KOPT-K1 (cell line): Measurements from ENCODE around the gene SEMA3B.

ENCODE experiments used
- H3K27ac ChIP-seq: fragments of 200-600 bp; sonication (generic); 2 replicates; pipeline ENCODE4 v1.5.1; 2016; ENCODE audit warnings: antibody characterized with exemption, mild to moderate bottlenecking, low read depth, low read length; ENCODE audit not compliant: poor library complexity, severe bottlenecking
- H3K36me3 ChIP-seq: fragments of 200-600 bp; sonication (generic); 2 replicates; pipeline ENCODE4 v1.5.1; 2017; ENCODE audit warnings: antibody characterized with exemption, mild to moderate bottlenecking, low read length, moderate library complexity; ENCODE audit not compliant: insufficient read depth
- H3K9me3 ChIP-seq: fragments of 200-600 bp; sonication (generic); 2 replicates; pipeline ENCODE4 v1.5.1; 2017; ENCODE audit warnings: antibody characterized with exemption, low read length, mild to moderate bottlenecking; ENCODE audit not compliant: insufficient read depth, poor library complexity, severe bottlenecking

The SEMA3B gene

DNA sequence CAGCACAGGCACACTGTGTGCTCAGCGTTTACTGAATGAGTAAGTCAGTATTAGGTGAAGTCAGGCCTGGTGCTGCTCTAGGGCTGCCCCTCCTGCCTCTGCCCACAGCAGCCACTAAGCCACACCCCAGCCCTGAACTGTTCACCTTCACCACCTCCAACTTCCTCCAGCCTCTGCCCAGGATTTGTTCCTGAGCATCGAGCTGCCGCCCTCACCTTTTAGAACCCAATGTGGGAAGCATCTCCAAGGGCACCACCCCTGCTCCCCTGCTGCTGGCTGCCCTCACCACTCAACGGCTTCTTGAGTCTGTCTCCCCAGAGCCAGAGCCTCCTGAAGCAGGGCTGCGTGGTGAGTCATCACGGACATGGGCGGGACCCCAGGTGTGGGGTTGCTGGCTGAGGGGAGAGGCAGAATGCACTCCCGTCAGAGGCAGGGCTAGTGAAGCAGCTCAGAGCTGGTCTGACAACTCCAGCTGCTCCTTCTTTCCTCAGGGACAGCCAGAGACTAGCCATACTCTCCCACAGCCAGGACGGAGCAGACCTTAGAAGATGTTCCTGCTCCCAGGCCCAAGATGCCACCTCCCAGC, 47.8 kb downstream of the SEMA3B start:
- Histone ChIP-seq H3K9me3 (no peaks in the 10 kb centered on the region), H3K27ac (no peak overlapping the region), H3K36me3 (peaks cover 35% of the 10 kb centered on the region; the same call in 1 of the 2 replicates)

DNA sequence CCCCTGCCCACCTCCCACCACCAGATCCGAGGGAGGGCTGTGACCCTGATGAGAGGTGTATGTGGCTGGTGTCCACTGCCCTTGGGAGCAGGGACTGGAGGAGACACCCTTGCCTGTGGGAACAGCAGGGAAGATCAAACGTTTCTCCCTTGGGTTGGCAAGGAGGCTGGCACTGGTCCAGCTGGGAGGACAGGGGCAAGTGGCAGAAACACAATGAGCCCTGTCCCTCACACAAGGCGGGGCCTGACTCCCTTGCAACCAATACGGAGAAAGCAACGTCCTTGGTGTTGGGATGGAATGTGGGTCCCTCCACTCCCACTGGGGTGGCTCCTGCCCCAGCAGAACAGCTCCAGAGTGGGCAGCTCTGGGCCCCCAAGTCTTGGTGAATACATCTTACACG, 48.4 kb downstream of the SEMA3B start:
- Histone ChIP-seq H3K27ac (no peak overlapping the region), H3K9me3 (no peaks in the 10 kb centered on the region), H3K36me3 (peaks cover 35% of the 10 kb centered on the region; the same call in 1 of the 2 replicates)

DNA sequence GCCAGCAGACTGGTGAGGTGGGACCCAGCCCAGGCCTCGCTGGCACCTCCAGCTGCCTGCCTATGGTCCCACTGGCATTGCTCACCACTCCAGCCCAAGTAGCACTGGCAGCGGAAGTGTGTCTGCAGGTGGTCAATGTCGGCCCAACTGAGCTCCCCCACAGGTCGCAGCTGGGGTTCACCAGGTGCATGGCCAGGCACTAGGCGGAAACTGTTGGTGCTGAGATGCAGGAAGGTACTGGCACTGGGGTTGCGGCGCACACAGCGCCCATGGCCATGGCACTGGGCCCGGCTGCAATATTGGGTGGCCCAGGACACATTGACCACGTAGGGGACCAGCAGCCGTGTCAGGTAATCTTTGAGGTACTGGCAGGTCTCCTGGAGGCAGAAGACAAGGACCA, 49.2 kb downstream of the SEMA3B start:
- no peaks in the 10 kb centered on the region for H3K9me3 ChIP-seq
- peaks cover 35% of the 10 kb centered on the region; the same call in 1 of the 2 replicates for H3K36me3 ChIP-seq
- H3K27ac ChIP-seq, result no peak overlapping the region

DNA sequence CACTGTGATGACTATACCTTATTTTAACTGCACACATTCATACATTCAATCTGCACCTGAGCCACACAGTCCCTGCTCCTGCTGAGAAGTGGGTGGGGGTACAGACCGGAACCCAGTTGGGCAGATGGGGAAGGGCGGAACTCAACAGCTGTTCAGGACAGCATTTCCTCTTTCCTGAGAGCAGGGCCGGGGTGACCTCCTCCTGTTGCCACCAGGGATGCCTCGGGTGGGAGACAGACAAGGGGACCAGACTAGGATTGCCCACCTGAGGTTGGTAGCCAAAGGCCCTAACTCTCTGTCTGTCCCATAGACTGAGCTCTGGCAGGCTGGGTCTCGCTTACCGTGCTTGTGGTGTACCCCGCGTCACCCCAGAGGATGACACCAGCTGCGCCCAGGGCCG, 49.7 kb downstream of the SEMA3B start:
- Histone ChIP-seq H3K36me3 (peaks cover 39% of the 10 kb centered on the region; the same call in 1 of the 2 replicates), H3K9me3 (no peaks in the 10 kb centered on the region), H3K27ac (no peak overlapping the region)

DNA sequence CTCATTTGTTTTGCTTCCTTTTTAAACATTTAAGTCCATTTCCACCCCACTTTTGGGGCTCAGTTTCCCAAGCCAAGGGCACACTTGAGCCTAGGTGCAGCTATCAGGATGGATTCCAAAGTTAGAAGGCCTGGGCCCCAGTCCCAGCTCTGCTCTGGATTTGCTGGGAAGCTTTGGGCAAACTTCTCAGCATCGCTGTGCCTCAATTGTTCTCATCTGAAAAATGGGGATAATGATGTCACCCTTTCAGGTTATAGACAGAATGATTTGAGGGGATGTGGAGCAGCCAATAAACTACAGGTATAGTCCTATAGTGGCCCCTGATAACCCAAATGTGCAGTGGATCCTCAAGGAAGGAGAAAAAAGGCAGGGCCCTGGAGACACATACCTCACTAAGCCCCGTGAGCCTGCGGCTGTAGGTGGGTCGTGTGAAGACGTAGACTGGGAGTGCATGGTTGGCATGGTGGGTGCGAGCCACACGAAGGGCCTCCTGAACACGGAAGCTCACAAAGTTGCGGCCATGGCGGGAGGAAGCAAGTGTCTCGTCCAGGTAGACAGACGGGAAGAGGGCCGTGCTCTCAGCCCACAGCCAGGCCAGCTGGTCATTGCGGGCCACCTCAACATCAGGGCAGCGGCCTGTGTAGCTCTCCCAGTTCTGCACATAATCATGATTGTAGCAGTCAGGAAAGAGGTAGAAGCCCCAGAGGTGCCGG, 50.4 kb downstream of the SEMA3B start:
- H3K36me3 ChIP-seq, result peaks cover 46% of the 10 kb centered on the region
- H3K27ac ChIP-seq, result no peak overlapping the region
- no peaks in the 10 kb centered on the region for H3K9me3 ChIP-seq

DNA sequence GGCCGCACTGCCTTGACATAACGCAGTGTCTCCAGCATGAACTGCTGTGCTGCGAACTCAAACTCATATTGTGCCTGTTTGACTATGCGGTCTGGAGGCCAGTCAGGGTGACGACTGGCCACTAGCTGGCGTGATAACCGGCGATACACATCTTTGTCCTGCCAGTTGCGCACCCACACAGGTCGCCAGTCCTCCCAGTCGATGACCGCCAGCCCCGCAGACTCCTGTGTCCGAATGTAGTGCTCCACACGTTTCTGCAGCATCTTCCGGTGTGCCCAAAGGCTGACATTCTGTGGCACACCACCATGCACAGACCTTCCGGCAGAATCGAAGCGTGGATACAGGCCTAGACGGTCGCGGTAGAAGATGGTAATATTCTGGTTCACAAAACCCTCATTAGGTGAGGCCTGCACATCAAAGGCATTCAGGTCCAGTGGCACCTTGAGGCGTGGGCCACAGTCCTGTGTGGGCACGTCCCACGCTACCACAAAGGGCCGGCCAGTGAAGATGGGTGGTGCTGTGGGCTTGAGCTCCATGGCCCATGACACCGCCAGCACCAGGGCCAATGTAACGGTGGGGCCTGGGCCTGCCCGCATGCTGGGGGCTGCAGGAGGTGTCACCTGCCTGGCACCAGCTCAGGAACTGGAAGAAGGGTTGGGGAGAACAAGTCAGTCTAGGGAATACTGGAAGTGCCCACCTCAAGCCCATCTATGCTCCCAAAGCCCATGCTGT, 51.1 kb downstream of the SEMA3B start:
- H3K9me3 ChIP-seq, result no peaks in the 10 kb centered on the region
- peak overlapping the region; percentile 96 for H3K27ac ChIP-seq
- peaks cover 54% of the 10 kb centered on the region for H3K36me3 ChIP-seq

DNA sequence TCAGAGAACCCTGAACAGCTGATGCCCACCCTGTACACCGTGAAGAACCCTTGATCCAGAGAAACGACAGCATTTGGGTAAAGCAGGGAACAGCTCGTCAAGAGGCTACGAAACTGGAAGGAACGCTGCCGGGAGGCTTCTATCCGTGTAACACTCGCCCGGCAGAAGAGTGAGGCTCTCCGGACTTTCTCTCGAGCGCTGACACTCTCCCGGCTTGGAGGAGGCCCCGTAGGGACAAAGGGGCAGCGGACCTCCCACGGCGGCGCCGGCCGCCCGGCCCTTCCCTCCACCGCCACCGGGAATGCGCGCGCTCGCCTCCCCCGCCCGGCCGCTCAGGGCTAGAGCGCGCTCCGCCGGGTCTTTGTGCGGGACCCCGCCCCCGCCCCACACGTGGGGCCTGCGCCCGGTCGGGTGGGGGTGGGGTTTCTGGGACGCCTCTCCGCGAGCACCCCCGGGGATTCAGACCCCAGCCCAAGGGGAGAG, 51.9 kb downstream of the SEMA3B start:
- Histone ChIP-seq H3K36me3 (peaks cover 62% of the 10 kb centered on the region), H3K9me3 (no peaks in the 10 kb centered on the region), H3K27ac (peak overlapping the region; percentile 96)

DNA sequence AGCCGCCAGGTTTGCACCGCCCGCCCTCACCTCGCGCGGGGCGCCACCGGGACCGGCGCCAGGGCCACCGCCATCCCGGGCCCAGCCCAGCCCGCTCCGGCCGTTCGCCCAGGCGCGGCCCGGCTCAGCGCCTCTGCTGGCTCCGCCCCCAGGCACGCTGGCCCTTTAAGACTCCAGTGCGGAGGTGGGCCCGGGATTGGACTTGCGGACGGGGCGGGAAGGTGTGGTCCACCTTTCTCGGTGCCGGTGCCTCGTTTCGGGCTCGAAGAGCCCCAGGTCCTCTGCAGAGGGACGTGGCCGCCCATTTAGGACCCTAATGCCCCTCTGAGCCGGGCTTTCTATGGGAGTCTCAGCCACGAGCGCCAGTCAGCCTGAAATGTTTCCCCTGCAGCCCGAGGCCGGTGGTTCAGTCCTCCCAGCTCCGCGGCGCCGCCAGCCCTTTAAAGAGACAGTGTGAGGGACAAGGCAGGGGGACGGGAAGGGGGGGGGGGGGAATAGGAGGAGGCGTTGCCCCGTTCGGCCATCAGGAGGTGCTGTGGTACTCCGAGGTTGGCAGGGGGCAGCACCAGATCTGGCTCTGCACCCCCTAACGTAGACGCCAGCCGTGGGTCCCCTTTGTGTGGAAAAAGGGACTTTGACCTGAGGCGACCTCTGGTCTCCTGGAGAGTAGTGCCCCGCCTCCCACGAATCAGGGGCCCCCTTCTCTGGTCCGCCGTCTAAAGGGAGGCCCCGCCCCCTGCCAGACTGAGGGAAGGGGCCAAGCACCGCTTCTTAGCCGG, 52.6 kb downstream of the SEMA3B start:
- Histone ChIP-seq H3K36me3 (peaks cover 61% of the 10 kb centered on the region), H3K27ac (peak overlapping the region; percentile 96), H3K9me3 (no peaks in the 10 kb centered on the region)

DNA sequence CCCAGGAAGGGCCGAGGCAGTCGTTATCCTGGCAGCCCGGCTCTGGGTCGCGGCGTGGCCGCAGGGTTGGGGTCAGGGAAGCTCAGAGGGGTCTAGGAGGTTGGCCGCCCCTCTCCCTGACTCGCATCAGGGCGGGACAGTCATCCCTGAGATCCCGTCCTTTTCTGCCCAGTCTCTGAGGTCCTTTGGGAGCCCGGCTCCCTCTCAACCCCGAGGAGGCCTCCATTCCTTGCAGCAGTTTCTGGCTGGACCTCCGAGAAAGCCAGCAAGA, 53.1 kb downstream of the SEMA3B start:
- H3K36me3 ChIP-seq, result peaks cover 57% of the 10 kb centered on the region
- no peaks in the 10 kb centered on the region for H3K9me3 ChIP-seq
- H3K27ac ChIP-seq, result peak overlapping the region; percentile 96

DNA sequence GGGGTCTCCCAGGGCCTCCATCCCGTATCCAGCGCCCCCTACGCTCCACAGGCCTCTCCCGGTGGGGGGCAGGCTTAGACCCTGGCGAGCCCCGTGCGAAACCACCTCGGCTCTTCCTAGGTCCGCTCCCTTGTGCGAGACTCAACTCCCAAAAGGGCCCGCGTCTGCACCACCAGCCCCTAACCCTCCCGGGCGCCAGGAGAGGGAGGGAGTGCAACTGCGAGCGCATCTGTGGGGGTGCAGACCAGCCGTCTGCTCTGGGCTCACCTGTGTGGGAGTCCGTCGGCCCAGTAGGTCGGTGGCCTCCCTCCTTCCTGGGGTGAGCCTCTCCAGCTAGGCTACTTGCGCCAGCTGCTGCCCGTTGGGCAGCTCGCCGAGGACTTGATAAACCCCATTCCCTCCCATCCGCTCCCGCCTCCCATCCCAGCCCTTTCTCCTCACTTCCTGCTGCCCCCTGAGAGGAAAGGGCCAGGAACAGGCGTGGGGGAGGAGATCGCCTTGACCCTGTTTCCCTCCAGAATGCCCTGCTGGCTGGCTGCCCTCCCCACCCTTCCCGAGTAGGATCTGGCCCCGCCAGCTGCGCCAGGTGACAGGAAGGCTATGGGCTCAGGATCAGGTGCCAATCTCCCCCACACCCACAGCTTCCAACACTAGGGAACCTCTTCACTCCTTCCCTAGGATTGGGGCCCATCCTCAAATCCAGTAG, 53.6 kb downstream of the SEMA3B start, which contains the start of gene HYAL2:
HYAL2 (minus strand) TSS at position 360 of the 706 bp plus-strand sequence. CDS start 2,256 bp downstream, outside the sequence.
- H3K27ac ChIP-seq, result peak within 1 kb of the TSS; percentile 96
- H3K36me3 ChIP-seq, result peaks cover 52% of the 10 kb centered on the region
- H3K9me3 ChIP-seq, result no peaks in the 10 kb centered on the region

DNA sequence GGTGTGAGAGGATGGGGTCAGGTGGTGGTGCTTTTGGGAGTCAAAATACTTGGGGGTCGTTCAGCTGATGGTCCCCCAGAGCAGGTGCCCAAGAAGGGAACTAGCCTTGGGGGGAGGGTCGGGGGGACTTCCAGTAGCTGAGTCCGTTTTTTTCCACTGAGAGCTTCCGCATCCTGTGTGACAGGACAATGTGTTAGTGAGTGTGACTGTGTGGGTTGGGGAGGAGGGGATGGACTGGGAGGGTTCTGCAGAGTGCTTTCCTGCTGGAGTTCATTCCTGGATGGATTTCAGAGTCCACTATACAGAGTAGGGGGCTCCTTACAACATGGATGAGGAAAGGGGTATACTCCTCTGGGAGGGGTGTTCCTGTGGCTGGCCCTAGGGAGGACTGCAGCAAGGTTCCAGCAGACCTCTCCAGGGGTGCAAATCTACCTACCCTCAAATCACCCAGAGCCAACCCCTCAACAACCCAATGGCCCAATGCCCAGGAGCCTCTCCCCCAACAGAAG, 54.2 kb downstream of the SEMA3B start:
- Histone ChIP-seq H3K9me3 (no peaks in the 10 kb centered on the region), H3K36me3 (peaks cover 47% of the 10 kb centered on the region), H3K27ac (no peak overlapping the region)

DNA sequence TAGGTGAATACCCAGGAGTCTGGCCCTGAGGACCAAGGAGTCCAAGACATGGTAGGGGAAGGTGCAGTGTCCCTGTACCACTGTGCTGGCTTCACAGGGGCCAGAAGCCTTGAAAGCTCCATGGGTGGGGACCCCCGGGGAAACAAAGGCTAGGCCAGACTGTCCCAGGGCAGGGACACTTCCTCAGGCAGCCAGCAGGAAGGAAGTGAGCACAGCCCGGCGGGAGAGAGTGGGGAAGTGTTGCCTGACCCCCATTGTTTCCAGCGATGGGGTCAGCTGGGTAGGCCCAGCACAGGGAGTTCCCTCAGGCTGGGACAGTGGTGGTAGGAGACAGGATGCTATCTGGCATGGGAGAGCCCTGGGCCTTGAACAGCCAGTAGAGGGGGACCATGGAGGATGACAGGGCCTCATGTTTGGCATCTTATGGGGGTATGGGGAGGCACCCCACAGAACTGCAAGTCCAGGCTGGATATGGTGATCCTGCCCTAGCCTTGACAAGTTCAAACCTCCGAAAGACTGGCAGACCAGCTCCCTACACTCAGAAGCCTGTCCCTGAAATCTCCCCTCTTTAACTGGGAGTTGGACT, 54.8 kb downstream of the SEMA3B start:
- Histone ChIP-seq H3K27ac (no peak overlapping the region), H3K9me3 (no peaks in the 10 kb centered on the region), H3K36me3 (peaks cover 41% of the 10 kb centered on the region)

DNA sequence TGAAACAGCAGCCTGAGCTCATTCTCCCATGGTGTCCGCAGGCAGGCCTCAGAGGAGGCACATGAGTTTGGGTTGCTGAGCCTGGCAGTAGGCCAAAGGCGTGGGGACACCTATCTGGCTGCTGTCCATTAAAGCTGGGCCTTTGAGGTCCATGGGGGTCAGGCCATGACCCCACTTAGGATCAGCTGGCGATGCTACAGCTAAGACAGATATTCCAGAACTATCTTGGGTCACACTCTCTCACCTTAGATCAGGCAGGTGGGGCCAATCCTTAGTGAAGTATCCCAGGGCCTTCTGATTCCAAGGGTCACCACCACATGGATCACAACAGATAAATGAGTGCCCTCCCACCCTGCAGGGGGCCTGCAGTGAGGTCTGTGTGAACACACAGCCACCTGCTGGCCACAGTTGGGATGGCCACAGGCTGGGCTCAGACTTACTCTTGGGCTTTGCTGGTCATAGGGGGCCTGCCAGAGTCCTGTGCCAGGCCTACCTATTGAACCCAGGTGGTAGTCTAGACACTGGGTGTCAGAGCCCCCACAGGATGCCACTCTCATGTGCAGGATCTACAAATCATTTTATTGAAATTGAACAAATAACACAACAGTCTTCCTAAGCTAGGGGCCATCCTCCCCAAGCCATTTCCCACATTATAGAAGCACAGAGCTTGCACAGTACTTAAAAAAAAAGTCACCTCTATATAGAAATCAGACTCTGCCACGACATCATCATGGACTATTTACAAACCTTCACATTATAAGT, 55.6 kb downstream of the SEMA3B start:
- no peak overlapping the region for H3K27ac ChIP-seq
- H3K9me3 ChIP-seq, result no peaks in the 10 kb centered on the region
- H3K36me3 ChIP-seq, result peaks cover 37% of the 10 kb centered on the region
